ENCODE measurements around the gene ALPG.

ALPG gene

DNA sequence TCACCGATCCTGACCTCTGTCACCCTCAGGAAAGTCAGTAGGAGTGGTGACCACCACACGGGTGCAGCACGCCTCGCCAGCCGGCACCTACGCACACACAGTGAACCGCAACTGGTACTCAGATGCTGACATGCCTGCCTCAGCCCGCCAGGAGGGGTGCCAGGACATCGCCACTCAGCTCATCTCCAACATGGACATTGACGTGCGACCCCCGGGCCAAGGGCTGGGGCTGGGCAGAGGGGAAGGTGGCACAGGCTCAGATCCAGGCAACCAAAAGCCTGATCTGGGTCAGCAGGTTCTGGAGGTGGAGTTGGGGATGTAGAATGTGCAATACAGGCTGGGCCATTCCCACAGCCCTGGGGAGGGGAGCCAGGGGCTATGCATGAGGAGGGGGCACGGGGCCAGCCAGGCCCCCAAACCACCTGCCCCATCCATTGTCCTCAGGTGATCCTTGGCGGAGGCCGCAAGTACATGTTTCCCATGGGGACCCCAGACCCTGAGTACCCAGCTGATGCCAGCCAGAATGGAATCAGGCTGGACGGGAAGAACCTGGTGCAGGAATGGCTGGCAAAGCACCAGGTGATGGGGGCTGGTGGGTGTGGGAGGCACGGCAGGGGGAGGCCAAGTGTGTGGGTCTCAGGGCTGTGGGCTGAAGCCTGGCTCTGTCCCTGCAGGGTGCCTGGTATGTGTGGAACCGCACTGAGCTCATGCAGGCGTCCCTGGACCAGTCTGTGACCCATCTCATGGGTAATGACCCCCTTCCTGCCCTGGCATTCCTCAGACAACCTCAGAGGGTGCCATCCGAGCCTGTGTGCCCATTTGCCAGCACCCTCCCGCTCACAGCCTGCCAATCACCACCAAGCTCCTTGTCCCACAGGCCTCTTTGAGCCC is 50.7 kb downstream of the ALPG start:
- H3K36me3 ChIP-seq (ENCODE audit: insufficient read depth, low read length) = no peaks in the 10 kb centered on the region
- no peak overlapping the region for H3K9ac ChIP-seq (ENCODE audit: low read depth, low read length)
- H3K4me1 ChIP-seq (ENCODE audit: insufficient read depth, low read length) = no peaks in the 10 kb centered on the region
- H3K9me3 ChIP-seq (ENCODE audit: control insufficient read depth, insufficient read depth, low read length) = no peaks in the 10 kb centered on the region

DNA sequence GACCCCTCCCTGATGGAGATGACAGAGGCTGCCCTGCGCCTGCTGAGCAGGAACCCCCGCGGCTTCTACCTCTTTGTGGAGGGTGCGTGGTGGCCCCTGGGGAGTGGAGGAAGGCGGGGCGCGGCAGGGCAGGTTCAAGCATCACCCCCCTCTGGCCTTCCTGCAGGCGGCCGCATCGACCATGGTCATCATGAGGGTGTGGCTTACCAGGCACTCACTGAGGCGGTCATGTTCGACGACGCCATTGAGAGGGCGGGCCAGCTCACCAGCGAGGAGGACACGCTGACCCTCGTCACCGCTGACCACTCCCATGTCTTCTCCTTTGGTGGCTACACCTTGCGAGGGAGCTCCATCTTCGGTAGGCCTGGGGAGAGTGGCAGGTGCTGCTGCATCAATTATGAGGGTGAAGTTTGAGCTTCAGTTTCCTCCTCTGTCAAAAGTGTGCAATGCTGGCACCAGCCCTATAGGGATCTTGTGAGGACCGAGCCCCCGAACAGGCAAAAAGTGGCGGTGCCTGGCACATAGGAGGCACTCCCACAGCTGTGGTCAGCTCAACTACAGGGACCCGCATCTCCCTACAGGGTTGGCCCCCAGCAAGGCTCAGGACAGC is 51.5 kb downstream of the ALPG start:
- Histone ChIP-seq H3K9me3 (ENCODE audit: control insufficient read depth, insufficient read depth, low read length) (no peaks in the 10 kb centered on the region), H3K36me3 (ENCODE audit: insufficient read depth, low read length) (no peaks in the 10 kb centered on the region), H3K4me1 (ENCODE audit: insufficient read depth, low read length) (no peaks in the 10 kb centered on the region), H3K9ac (ENCODE audit: low read depth, low read length) (no peak overlapping the region)

DNA sequence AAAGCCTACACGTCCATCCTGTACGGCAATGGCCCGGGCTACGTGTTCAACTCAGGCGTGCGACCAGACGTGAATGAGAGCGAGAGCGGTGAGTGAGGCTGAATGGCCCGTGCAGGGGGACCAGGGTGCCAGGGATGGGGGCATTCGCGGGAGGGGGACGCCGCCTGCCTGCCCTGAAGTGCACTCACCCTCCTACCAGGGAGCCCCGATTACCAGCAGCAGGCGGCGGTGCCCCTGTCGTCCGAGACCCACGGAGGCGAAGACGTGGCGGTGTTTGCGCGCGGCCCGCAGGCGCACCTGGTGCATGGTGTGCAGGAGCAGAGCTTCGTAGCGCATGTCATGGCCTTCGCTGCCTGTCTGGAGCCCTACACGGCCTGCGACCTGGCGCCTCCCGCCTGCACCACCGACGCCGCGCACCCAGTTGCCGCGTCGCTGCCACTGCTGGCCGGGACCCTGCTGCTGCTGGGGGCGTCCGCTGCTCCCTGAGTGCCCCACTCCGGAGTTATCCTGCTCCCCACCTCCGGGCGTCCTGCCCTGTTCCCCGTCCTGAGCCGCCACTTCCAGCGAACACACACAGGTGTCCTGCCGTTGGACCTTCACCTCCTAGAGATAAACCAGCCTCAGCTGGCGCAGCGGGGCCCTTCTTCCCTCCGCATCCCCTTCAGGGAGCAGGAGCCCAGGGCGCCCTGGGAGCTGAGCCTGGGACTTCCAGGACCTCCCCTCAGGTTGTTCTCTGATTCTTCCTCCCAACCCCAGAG is 52.2 kb downstream of the ALPG start:
- Histone ChIP-seq H3K9ac (ENCODE audit: low read depth, low read length) (no peak overlapping the region), H3K36me3 (ENCODE audit: insufficient read depth, low read length) (no peaks in the 10 kb centered on the region), H3K4me1 (ENCODE audit: insufficient read depth, low read length) (no peaks in the 10 kb centered on the region), H3K9me3 (ENCODE audit: control insufficient read depth, insufficient read depth, low read length) (no peaks in the 10 kb centered on the region)

- Histone ChIP-seq H3K4me1 (ENCODE audit: insufficient read depth, low read length) (no peaks in the 10 kb centered on the region), H3K36me3 (ENCODE audit: insufficient read depth, low read length) (no peaks in the 10 kb centered on the region), H3K9ac (ENCODE audit: low read depth, low read length) (no peak overlapping the region)
Measured at GRCh38 chr2:232459419-232460035, 52.9 kb downstream of the ALPG start.

DNA sequence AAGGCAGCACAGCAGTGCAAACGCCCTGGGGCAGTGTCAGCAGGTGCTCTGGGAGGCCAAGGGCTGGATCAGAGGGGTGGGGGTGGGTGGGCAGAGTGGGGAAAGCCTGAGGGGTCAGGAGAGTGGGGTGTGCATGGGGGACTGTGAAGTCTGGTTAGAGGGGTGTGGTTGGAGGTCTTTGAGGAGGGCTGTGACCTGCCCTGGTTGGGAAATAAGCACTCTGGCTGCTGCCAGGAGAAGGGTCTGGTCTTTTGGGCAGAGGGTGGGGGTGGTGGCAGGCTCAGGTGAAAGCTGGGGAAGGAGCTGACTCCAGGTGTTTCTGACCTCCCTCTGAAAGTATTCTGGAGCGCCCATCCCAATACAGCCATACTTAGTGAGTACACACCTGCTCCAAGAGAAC is 53.5 kb downstream of the ALPG start:
- Histone ChIP-seq H3K4me1 (ENCODE audit: insufficient read depth, low read length) (no peaks in the 10 kb centered on the region), H3K9me3 (ENCODE audit: control insufficient read depth, insufficient read depth, low read length) (no peaks in the 10 kb centered on the region), H3K36me3 (ENCODE audit: insufficient read depth, low read length) (no peaks in the 10 kb centered on the region), H3K9ac (ENCODE audit: low read depth, low read length) (no peak overlapping the region)

More at GRCh38 chr2:232459419-232460035, 52.9 kb downstream of the ALPG start:
- H3K9me3 ChIP-seq (ENCODE audit: control insufficient read depth, insufficient read depth, low read length) = no peaks in the 10 kb centered on the region

Measured in ES-I3 (cell line).